Fibroblast of villous mesenchyme (primary cell): Measurements from ENCODE around the gene ETHE1. TPM values are rescaled to one million over a fixed set of nuclear protein-coding genes. Genes with fewer than 3 reads are reported as not detected.

Experiments
- DNase-seq: peaks from one replicate; pipeline ENCODE4 v3.0.0-alpha.2; 2010; ENCODE audit warnings: low read depth
- H3K4me3 ChIP-seq: 2 replicates; pipeline ENCODE4 v1.5.1; 2011; ENCODE audit warnings: low read depth, mild to moderate bottlenecking, low read length
- CTCF ChIP-seq: IDR thresholded peaks from 2 replicates; pipeline ENCODE4 v1.5.1; 2012; ENCODE audit warnings: low read depth, mild to moderate bottlenecking, low read length; ENCODE audit not compliant: insufficient read depth
- total RNA-seq: library from RNA; depleted of rRNA; stranded (reverse); fragments of >200 nt; gene quantifications from 2 replicates; pipeline ENCODE4 v1.2.3, GENCODE V29; 2012

The ETHE1 gene
- total RNA-seq, 1 donor = 113 TPM

GRCh38 chr19:43570174-43570791 is 43.3 kb upstream of the ETHE1 start:
- DNase-seq = no peak
- H3K4me3 ChIP-seq = no peak overlapping the region
- TF ChIP-seq CTCF = no peak

- no peak overlapping the region for H3K4me3 ChIP-seq
- no peak for DNase-seq
- TF ChIP-seq CTCF = no peak
These were observed 42.7 kb upstream of the ETHE1 start for GRCh38 chr19:43569657-43570056.

- DNase-seq = no peak
- no peak for TF ChIP-seq CTCF
- H3K4me3 ChIP-seq = no peak overlapping the region
These were observed 37.8 kb upstream of the ETHE1 start for GRCh38 chr19:43564800-43565199.

- H3K4me3 ChIP-seq = no peak overlapping the region
- DNase-seq = no peak
- TF ChIP-seq CTCF = no peak
These were observed 36.9 kb upstream of the ETHE1 start for GRCh38 chr19:43563816-43564457.

- no peak overlapping the region for H3K4me3 ChIP-seq
- peak; percentile 68 for DNase-seq
- TF ChIP-seq CTCF = no peak
These were observed 35.8 kb upstream of the ETHE1 start for GRCh38 chr19:43562698-43563241.

- no peak overlapping the region for H3K4me3 ChIP-seq
- no peak for DNase-seq
- no peak for TF ChIP-seq CTCF
These were observed 35.3 kb upstream of the ETHE1 start for GRCh38 chr19:43562226-43562697.
